ENCODE measurements around the gene YIF1A.

GRCh38 chr11:66264383-66264782 is 24.6 kb downstream of the YIF1A start:
- no peak for TF ChIP-seq CTCF (IDR thresholded peaks at IDR 0.05; ENCODE audit: borderline replicate concordance, extremely low read depth, low read length, poor library complexity, severe bottlenecking)
- no peak for TF ChIP-seq EZH2 (IDR thresholded peaks at IDR 0.05; ENCODE audit: borderline replicate concordance, low read depth, low read length, severe bottlenecking)

Measured in DND-41 (cell line).